K562 (cell line): ENCODE results near the gene KIF26A. TPM values are rescaled to one million over a fixed set of nuclear protein-coding genes. Genes with fewer than 3 reads are reported as not detected.

ENCODE experiments used
- ATAC-seq: fragments of 200-7000 bp; cut with Tn5 transposase; 3 replicates; pipeline ENCODE4 v1.9.1; 2020; ENCODE audit warnings: moderate library complexity
- BruUV-seq: library from RNA; stranded (reverse); fragments of 400-500 nt; replicated peaks from 2 replicates; lab custom pipeline; 2021; lab: Mats Ljungman, UMichigan
- CTCF ChIA-PET: fragments of 300-600 bp; formaldehyde crosslinking; extraction: SDS; loops from one replicate; lab custom pipeline; 2021; ENCODE audit warnings: low intra/inter-chr PET ratio; lab: Yijun Ruan, JAX
- POLR2A ChIA-PET: fragments of 300-600, 350-650 bp; sonication (Branson Sonifier 250); formaldehyde crosslinking; extraction: SDS; loops from one replicate; lab custom pipeline; 2021; ENCODE audit warnings: antibody characterized with exemption, inconsistent platforms; lab: Yijun Ruan, JAX
- DNase-seq, 4 experiments: peaks; one replicate each; pipeline versions ENCODE4 v3.0.0 to v3.0.0-alpha.2; 2011 to 2018; ENCODE audit warnings: low spot score in 3 of 4, mixed read lengths in 3 of 4; ENCODE audit errors: extremely low read depth in 1 of 4
- FAIRE-seq: peaks from 2 replicates; lab custom pipeline; 2011; peaks lifted over from hg19 to GRCh38; lab: Jason Lieb, UNC
- H2AFZ ChIP-seq: 2 replicates; pipeline ENCODE4 v1.6.0; 2011; ENCODE audit warnings: low read depth, low read length, control low read depth, inconsistent platforms
- H3K27ac ChIP-seq: fragments of 200-600 bp; 3 replicates; pipeline ENCODE4 v1.8.0; 2011; ENCODE audit warnings: low read depth, mild to moderate bottlenecking, control low read depth, inconsistent platforms, low read length, moderate library complexity, mixed read lengths; ENCODE audit errors: extremely low read depth
- H3K27me3 ChIP-seq, 2 experiments: fragments of 300-600 bp in 1 of 2; 2 replicates in 1 of 2; 3 replicates in 1 of 2; pipeline versions ENCODE4 v1.6.0 to v1.8.0; 2011; ENCODE audit warnings: inconsistent platforms in 2 of 2, low read length in 2 of 2, mild to moderate bottlenecking in 1 of 2, mixed read lengths in 1 of 2, moderate library complexity in 1 of 2; ENCODE audit not compliant: control insufficient read depth in 2 of 2, insufficient read depth in 2 of 2
- H3K36me3 ChIP-seq: fragments of 300-600 bp; 3 replicates; pipeline ENCODE4 v1.8.0; 2011; ENCODE audit warnings: mild to moderate bottlenecking, low read length, inconsistent platforms; ENCODE audit not compliant: control insufficient read depth, insufficient read depth
- H3K4me1 ChIP-seq, 2 experiments: fragments of 200-600 bp in 1 of 2; replicated peaks in 1 of 2; 2 replicates in 1 of 2; 3 replicates in 1 of 2; pipeline versions ENCODE4 v1.5.1 to v1.8.0; 2011; ENCODE audit warnings: inconsistent platforms in 2 of 2, low read length in 2 of 2, mild to moderate bottlenecking in 1 of 2, mixed read lengths in 1 of 2, moderate library complexity in 1 of 2; ENCODE audit not compliant: control insufficient read depth in 2 of 2, insufficient read depth in 2 of 2
- H3K4me2 ChIP-seq: 2 replicates; pipeline ENCODE4 v1.6.1; 2011; ENCODE audit warnings: low read length, control low read depth, inconsistent platforms, mixed read lengths; ENCODE audit not compliant: insufficient read depth
- H3K4me3 ChIP-seq: fragments of 200-600 bp; sonication (generic), shearing (Covaris generic); 2 replicates; pipeline ENCODE4 v1.5.1; 2016; ENCODE audit warnings: control low read depth, inconsistent platforms
- H3K79me2 ChIP-seq: fragments of 200-600 bp; 3 replicates; pipeline ENCODE4 v1.8.0; 2011; ENCODE audit warnings: low read length, inconsistent platforms; ENCODE audit not compliant: control insufficient read depth, insufficient read depth
- H3K9ac ChIP-seq, 2 experiments: 2 replicates each; pipeline versions ENCODE4 v1.6.0 to v1.6.1; 2011; ENCODE audit warnings: low read depth in 2 of 2, low read length in 2 of 2, control low read depth in 1 of 2, inconsistent platforms in 1 of 2, mild to moderate bottlenecking in 1 of 2, mixed read lengths in 1 of 2; ENCODE audit not compliant: insufficient read depth in 1 of 2
- H3K9me1 ChIP-seq: one replicate; pipeline ENCODE4 v1.6.0; 2011; ENCODE audit warnings: inconsistent platforms, mild to moderate bottlenecking, low read length, moderate library complexity; ENCODE audit not compliant: control insufficient read depth, insufficient read depth
- H3K9me3 ChIP-seq: replicated peaks from 2 replicates; pipeline ENCODE4 v1.5.1; 2011; ENCODE audit warnings: low read depth, low read length, inconsistent platforms; ENCODE audit not compliant: control insufficient read depth, insufficient read depth
- H4K20me1 ChIP-seq: replicated peaks from 2 replicates; pipeline ENCODE4 v1.6.1; 2011; ENCODE audit warnings: low read length, inconsistent platforms, mixed read lengths; ENCODE audit not compliant: control insufficient read depth, insufficient read depth
- CHD1 ChIP-seq: fragments of 200-600 bp; sonication (generic); IDR thresholded peaks from one replicate; pipeline ENCODE4 v1.6.1; 2012; ENCODE audit warnings: mild to moderate bottlenecking, moderate library complexity, low read length, inconsistent platforms
- DACH1 ChIP-seq: fragments of 450-650 bp; IDR thresholded peaks from 2 replicates; pipeline ENCODE4 v1.6.1; 2018; ENCODE audit not compliant: partially characterized antibody
- ETV5 ChIP-seq: sonication (generic); formaldehyde crosslinking; IDR thresholded peaks from 2 replicates; pipeline ENCODE4 v1.4.0; 2020; ENCODE audit warnings: low read depth, mild to moderate bottlenecking, missing genetic modification reagents
- FOXK2 ChIP-seq, 2 experiments: fragments of 450-650 bp; IDR thresholded peaks in 1 of 2; conservative IDR thresholded peaks in 1 of 2; 2 replicates each; pipeline ENCODE4 v1.6.1; 2016; ENCODE audit warnings: low read depth in 2 of 2, mild to moderate bottlenecking in 1 of 2
- JUNB ChIP-seq: fragments of 450-650 bp; formaldehyde crosslinking; conservative IDR thresholded peaks from 2 replicates; pipeline ENCODE4 v1.4.0; 2020; ENCODE audit warnings: mild to moderate bottlenecking
- MBD2 ChIP-seq: sonication (generic); IDR thresholded peaks from 2 replicates; pipeline ENCODE4 v1.6.1; 2016; ENCODE audit warnings: low read depth, borderline replicate concordance
- POU5F1 ChIP-seq: fragments of 150-350 bp; IDR thresholded peaks from 2 replicates; pipeline ENCODE4 v1.6.1; 2014; ENCODE audit warnings: borderline replicate concordance, low read length, low read depth, mild to moderate bottlenecking; ENCODE audit not compliant: partially characterized antibody
- ZC3H4 ChIP-seq: sonication (generic); formaldehyde crosslinking; IDR thresholded peaks from 2 replicates; pipeline ENCODE4 v1.9.0; 2021; ENCODE audit warnings: missing genetic modification reagents, borderline replicate concordance
- ZKSCAN3 ChIP-seq: fragments of 250-450 bp; sonication (Bioruptor Pico); IDR thresholded peaks from 2 replicates; pipeline ENCODE4 v1.4.0; 2020
- ZNF224 ChIP-seq: sonication (generic); formaldehyde crosslinking; IDR thresholded peaks from 2 replicates; pipeline ENCODE4 v1.8.0; 2022; ENCODE audit warnings: mild to moderate bottlenecking, missing genetic modification reagents
- WGBS: fragments of 100-300 bp; shearing (Covaris generic); methylation state at CpG from one replicate; pipeline ENCODE4 v1.1.6; 2016; ENCODE audit warnings: low coverage, mixed read lengths; ENCODE audit not compliant: insufficient coverage; ENCODE audit errors: missing lambda C conversion rate; 5-methylcytosine and 5-hydroxymethylcytosine counted together
- in situ Hi-C: fragments of 300-500 bp; cut with MboI; formaldehyde crosslinking; loops from 4 replicates; pipeline ENCODE4 v1.15.0; 2018; ENCODE audit warnings: inconsistent platforms, mixed read lengths
- intact Hi-C: fragments of 100-400 bp; cut with micrococcal nuclease; formaldehyde crosslinking; loops from 2 replicates; pipeline ENCODE4 v1.14.2; 2022
- polyA plus RNA-seq, 8 experiments: library from polyadenylated mRNA; depleted of rRNA in 4 of 8; stranded (reverse) in 5 of 8; unstranded in 3 of 8; fragments of >200 nt; fragmentation: Nextera tagmentation in 2 of 8; fragmentation: Illumina TruSeq in 1 of 8; extraction: Ambion mirVana in 2 of 8; extraction: Trizol in 1 of 8; gene quantifications; 2 replicates each; pipeline versions ENCODE4 v1.2.1 to v1.2.3, GENCODE V29; 2011 to 2014; ENCODE audit warnings: inconsistent platforms in 1 of 8, missing spikeins in 1 of 8
- total RNA-seq, 7 experiments: library from RNA; depleted of rRNA in 6 of 7; stranded (reverse); fragments of >200 nt in 6 of 7; fragmentation: Illumina TruSeq in 2 of 7; extraction: Trizol in 2 of 7; gene quantifications; 2 replicates each; pipeline versions ENCODE4 v1.2.1 to v1.2.3, GENCODE V29; 2011 to 2021; ENCODE audit warnings: low replicate concordance in 1 of 7
- TF ChIP-seq, protein P1 (sequence below): fragments of 250-450 bp; sonication (Bioruptor Pico); IDR thresholded peaks from 2 replicates; pipeline ENCODE4 v1.4.0; 2020; ENCODE audit warnings: mild to moderate bottlenecking, moderate library complexity, borderline replicate concordance
- TF ChIP-seq, protein P2 (sequence below): fragments of 200-800 bp; sonication (Bioruptor generic); IDR thresholded peaks from 2 replicates; pipeline ENCODE4 v1.6.1; 2017; ENCODE audit warnings: missing genetic modification characterization, missing compliant biosample characterization
- TF ChIP-seq, protein P3 (sequence below): fragments of 250-450 bp; sonication (Bioruptor Pico); IDR thresholded peaks from 2 replicates; pipeline ENCODE4 v1.8.0; 2022; ENCODE audit warnings: inconsistent platforms, mild to moderate bottlenecking, moderate library complexity, borderline replicate concordance
- TF ChIP-seq, protein P4 (sequence below): fragments of 450-650 bp; IDR thresholded peaks from 2 replicates; pipeline ENCODE4 v1.6.1; 2016

The KIF26A gene
- total and polyA plus RNA-seq, 9 of the 15 experiments (the other 6 are each of a cell fraction or from before 2014, with no cell fraction given) = 0.04 TPM; not detected in 8

- H3K4me1 ChIP-seq = peaks cover 0 to 16% of the 10 kb centered on the region in 2 experiments; a peak in 2 of 5 replicates
- H3K79me2 ChIP-seq = no peaks in the 10 kb centered on the region
- in situ Hi-C loops (no loop called here), intact Hi-C loops (no loop called here)
- no peak overlapping the region for H3K9ac ChIP-seq
- CTCF ChIA-PET = no interaction called here
- no peak for DNase-seq
- H3K4me2 ChIP-seq = no peak overlapping the region
- no peak overlapping the region for H3K27ac ChIP-seq
- no TSS peak for BruUV-seq
- TF ChIP-seq ZNF224 (CRISPR knock-in tag) (no peak), ZC3H4 (no peak), MBD2 (no peak), ETV5 (CRISPR knock-in tag) (no peak), DACH1 (no peak), FOXK2 (conservative IDR thresholded peaks at IDR 0.05 in 1 of 2, IDR thresholded peaks at IDR 0.05 in 1 of 2; ENCODE audit: low read depth in 2 of 2) (no peak), ZKSCAN3 (CRISPR knock-in tag) (no peak), POU5F1 (no peak), CHD1 (no peak), JUNB (CRISPR knock-in tag) (no peak)
- TF ChIP-seq, protein P1, sequence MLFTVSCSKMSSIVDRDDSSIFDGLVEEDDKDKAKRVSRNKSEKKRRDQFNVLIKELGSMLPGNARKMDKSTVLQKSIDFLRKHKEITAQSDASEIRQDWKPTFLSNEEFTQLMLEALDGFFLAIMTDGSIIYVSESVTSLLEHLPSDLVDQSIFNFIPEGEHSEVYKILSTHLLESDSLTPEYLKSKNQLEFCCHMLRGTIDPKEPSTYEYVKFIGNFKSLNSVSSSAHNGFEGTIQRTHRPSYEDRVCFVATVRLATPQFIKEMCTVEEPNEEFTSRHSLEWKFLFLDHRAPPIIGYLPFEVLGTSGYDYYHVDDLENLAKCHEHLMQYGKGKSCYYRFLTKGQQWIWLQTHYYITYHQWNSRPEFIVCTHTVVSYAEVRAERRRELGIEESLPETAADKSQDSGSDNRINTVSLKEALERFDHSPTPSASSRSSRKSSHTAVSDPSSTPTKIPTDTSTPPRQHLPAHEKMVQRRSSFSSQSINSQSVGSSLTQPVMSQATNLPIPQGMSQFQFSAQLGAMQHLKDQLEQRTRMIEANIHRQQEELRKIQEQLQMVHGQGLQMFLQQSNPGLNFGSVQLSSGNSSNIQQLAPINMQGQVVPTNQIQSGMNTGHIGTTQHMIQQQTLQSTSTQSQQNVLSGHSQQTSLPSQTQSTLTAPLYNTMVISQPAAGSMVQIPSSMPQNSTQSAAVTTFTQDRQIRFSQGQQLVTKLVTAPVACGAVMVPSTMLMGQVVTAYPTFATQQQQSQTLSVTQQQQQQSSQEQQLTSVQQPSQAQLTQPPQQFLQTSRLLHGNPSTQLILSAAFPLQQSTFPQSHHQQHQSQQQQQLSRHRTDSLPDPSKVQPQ (CRISPR knock-in tag) = no peak
- TF ChIP-seq, protein P2, sequence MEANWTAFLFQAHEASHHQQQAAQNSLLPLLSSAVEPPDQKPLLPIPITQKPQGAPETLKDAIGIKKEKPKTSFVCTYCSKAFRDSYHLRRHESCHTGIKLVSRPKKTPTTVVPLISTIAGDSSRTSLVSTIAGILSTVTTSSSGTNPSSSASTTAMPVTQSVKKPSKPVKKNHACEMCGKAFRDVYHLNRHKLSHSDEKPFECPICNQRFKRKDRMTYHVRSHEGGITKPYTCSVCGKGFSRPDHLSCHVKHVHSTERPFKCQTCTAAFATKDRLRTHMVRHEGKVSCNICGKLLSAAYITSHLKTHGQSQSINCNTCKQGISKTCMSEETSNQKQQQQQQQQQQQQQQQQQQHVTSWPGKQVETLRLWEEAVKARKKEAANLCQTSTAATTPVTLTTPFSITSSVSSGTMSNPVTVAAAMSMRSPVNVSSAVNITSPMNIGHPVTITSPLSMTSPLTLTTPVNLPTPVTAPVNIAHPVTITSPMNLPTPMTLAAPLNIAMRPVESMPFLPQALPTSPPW (CRISPR knock-in tag) = no peak
- TF ChIP-seq, protein P3, sequence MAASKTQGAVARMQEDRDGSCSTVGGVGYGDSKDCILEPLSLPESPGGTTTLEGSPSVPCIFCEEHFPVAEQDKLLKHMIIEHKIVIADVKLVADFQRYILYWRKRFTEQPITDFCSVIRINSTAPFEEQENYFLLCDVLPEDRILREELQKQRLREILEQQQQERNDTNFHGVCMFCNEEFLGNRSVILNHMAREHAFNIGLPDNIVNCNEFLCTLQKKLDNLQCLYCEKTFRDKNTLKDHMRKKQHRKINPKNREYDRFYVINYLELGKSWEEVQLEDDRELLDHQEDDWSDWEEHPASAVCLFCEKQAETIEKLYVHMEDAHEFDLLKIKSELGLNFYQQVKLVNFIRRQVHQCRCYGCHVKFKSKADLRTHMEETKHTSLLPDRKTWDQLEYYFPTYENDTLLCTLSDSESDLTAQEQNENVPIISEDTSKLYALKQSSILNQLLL = no peak
- TF ChIP-seq, protein P4, sequence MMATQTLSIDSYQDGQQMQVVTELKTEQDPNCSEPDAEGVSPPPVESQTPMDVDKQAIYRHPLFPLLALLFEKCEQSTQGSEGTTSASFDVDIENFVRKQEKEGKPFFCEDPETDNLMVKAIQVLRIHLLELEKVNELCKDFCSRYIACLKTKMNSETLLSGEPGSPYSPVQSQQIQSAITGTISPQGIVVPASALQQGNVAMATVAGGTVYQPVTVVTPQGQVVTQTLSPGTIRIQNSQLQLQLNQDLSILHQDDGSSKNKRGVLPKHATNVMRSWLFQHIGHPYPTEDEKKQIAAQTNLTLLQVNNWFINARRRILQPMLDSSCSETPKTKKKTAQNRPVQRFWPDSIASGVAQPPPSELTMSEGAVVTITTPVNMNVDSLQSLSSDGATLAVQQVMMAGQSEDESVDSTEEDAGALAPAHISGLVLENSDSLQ = no peak
- no peak overlapping the region for H3K4me3 ChIP-seq
- POLR2A ChIA-PET = no interaction called here
- H3K9me1 ChIP-seq = no peaks in the 10 kb centered on the region
- ATAC-seq = no peak
- H3K27me3 ChIP-seq = peaks cover 0 to 34% of the 10 kb centered on the region in 2 experiments; a peak in 2 of 5 replicates
- H3K9me3 ChIP-seq = no peaks in the 10 kb centered on the region
- WGBS = 1% methylated on average over 16 of the region's 28 CpGs
- H2AFZ ChIP-seq = no peak overlapping the region
- H4K20me1 ChIP-seq = no peaks in the 10 kb centered on the region
- FAIRE-seq = no peak
- no peaks in the 10 kb centered on the region for H3K36me3 ChIP-seq
These were observed 9.1 kb downstream of the KIF26A start for GRCh38 chr14:104147346-104148125.
